ENCODE measurements around the gene CDK14. TPM values are rescaled to one million over a fixed set of nuclear protein-coding genes. Genes with fewer than 3 reads are reported as not detected.

Gene CDK14
- total and polyA plus RNA-seq, 2 donors (not counting 3 experiments of a cell fraction or from before 2014, with no cell fraction given): 5.5 to 34.2 TPM

- H3K9ac ChIP-seq (replicated peaks; ENCODE audit: extremely low read depth, insufficient read depth, low read length): no peak overlapping the region
Observed at GRCh38 chr7:91164506-91164905, 568.4 kb downstream of the CDK14 start.

GRCh38 chr7:91165006-91165845, 569.1 kb downstream of the CDK14 start:
- no peaks in the 10 kb centered on the region for H4K20me1 ChIP-seq (replicated peaks; ENCODE audit: control insufficient read depth, extremely low read depth, insufficient read depth, low read length)
- no peaks in the 10 kb centered on the region for H3K79me2 ChIP-seq (ENCODE audit: control insufficient read depth, insufficient read depth, low read length)
- TF ChIP-seq CTCF (IDR thresholded peaks at IDR 0.05; ENCODE audit: extremely low read depth in 1 of 2, insufficient read depth in 1 of 2, low read depth in 1 of 2, low read length in 2 of 2): no peak
- no peak for TF ChIP-seq MAX (IDR thresholded peaks at IDR 0.05; ENCODE audit: insufficient read depth, insufficient read length)
- no peak for TF ChIP-seq POLR2A (IDR thresholded peaks at IDR 0.05; ENCODE audit: low read depth, low read length)
- no peak for TF ChIP-seq EZH2 (IDR thresholded peaks at IDR 0.05; ENCODE audit: borderline replicate concordance, low read depth, low read length, severe bottlenecking)
- no peak for TF ChIP-seq GATA2 (IDR thresholded peaks at IDR 0.05; ENCODE audit: insufficient read depth, insufficient read length, low read depth, low read length)
- no peaks in the 10 kb centered on the region for H3K9me3 ChIP-seq (replicated peaks; ENCODE audit: control insufficient read depth, insufficient read depth, low read length)
- DNase-seq (ENCODE audit: low read depth, low spot score): no peak
- H3K27me3 ChIP-seq (ENCODE audit: control insufficient read depth in 2 of 2, insufficient read depth in 2 of 2, low read length in 2 of 2): no peaks in the 10 kb centered on the region
- no peak overlapping the region for H2AFZ ChIP-seq (ENCODE audit: low read depth, low read length)
- no peaks in the 10 kb centered on the region for H3K4me1 ChIP-seq (ENCODE audit: control insufficient read depth, extremely low read depth, insufficient read depth, low read length)
- peak; percentile 56 for FAIRE-seq
- no peak overlapping the region for H3K4me2 ChIP-seq (ENCODE audit: insufficient read depth, low read length)
- H3K4me3 ChIP-seq (replicated peaks in 1 of 3; ENCODE audit: insufficient read depth in 1 of 3, low read depth in 1 of 3, low read length in 3 of 3): no peak overlapping the region
- CTCF ChIA-PET: no interaction called here
- no TSS peak for BruUV-seq (replicated peaks)
- H3K27ac ChIP-seq (ENCODE audit: insufficient read depth, low read depth, low read length): no peak overlapping the region
- dilution Hi-C loops (cut with MboI; ENCODE audit: extremely low pct_ligation_motif_present, low sequenced_read_pairs) (no loop called here), intact Hi-C loops (cut with micrococcal nuclease) (no loop called here)
- H3K9me1 ChIP-seq (replicated peaks; ENCODE audit: control insufficient read depth, extremely low read depth, insufficient read depth, low read length): no peaks in the 10 kb centered on the region
- no peak overlapping the region for H3K9ac ChIP-seq (replicated peaks; ENCODE audit: extremely low read depth, insufficient read depth, low read length)
- POLR2A ChIA-PET: no interaction called here
- no peaks in the 10 kb centered on the region for H3K36me3 ChIP-seq (ENCODE audit: control insufficient read depth in 2 of 2, extremely low read depth in 1 of 2, insufficient read depth in 2 of 2, low read length in 2 of 2)

More at GRCh38 chr7:91164506-91164905, 568.4 kb downstream of the CDK14 start:
- Histone ChIP-seq H3K27me3 (ENCODE audit: control insufficient read depth in 2 of 2, insufficient read depth in 2 of 2, low read length in 2 of 2) (no peaks in the 10 kb centered on the region), H3K4me1 (ENCODE audit: control insufficient read depth, extremely low read depth, insufficient read depth, low read length) (no peaks in the 10 kb centered on the region), H2AFZ (ENCODE audit: low read depth, low read length) (no peak overlapping the region), H4K20me1 (replicated peaks; ENCODE audit: control insufficient read depth, extremely low read depth, insufficient read depth, low read length) (no peaks in the 10 kb centered on the region), H3K27ac (ENCODE audit: insufficient read depth, low read depth, low read length) (no peak overlapping the region), H3K9me3 (replicated peaks; ENCODE audit: control insufficient read depth, insufficient read depth, low read length) (no peaks in the 10 kb centered on the region), H3K36me3 (ENCODE audit: control insufficient read depth in 2 of 2, extremely low read depth in 1 of 2, insufficient read depth in 2 of 2, low read length in 2 of 2) (no peaks in the 10 kb centered on the region), H3K4me2 (ENCODE audit: insufficient read depth, low read length) (no peak overlapping the region), H3K79me2 (ENCODE audit: control insufficient read depth, insufficient read depth, low read length) (no peaks in the 10 kb centered on the region), H3K4me3 (replicated peaks in 1 of 3; ENCODE audit: insufficient read depth in 1 of 3, low read depth in 1 of 3, low read length in 3 of 3) (no peak overlapping the region), H3K9me1 (replicated peaks; ENCODE audit: control insufficient read depth, extremely low read depth, insufficient read depth, low read length) (no peaks in the 10 kb centered on the region)
- no TSS peak for BruUV-seq (replicated peaks)
- FAIRE-seq (no peak), DNase-seq (ENCODE audit: low read depth, low spot score) (no peak)
- TF ChIP-seq FOS (IDR thresholded peaks at IDR 0.05; ENCODE audit: borderline replicate concordance, insufficient read depth, low read length): no peak
- no peak for TF ChIP-seq JUN (IDR thresholded peaks at IDR 0.05; ENCODE audit: borderline replicate concordance, insufficient read depth, insufficient read length, low read depth)
- no peak for TF ChIP-seq MYC (IDR thresholded peaks at IDR 0.05; ENCODE audit: low read depth, low read length)
- no peak for TF ChIP-seq POLR2AphosphoS5 (IDR thresholded peaks at IDR 0.05; ENCODE audit: insufficient read depth, low read depth, low read length)
- no peak for TF ChIP-seq POLR2A (IDR thresholded peaks at IDR 0.05; ENCODE audit: low read depth, low read length)
- no peak for TF ChIP-seq GATA2 (IDR thresholded peaks at IDR 0.05; ENCODE audit: insufficient read depth, insufficient read length, low read depth, low read length)
- TF ChIP-seq MAX (IDR thresholded peaks at IDR 0.05; ENCODE audit: insufficient read depth, insufficient read length): no peak
- TF ChIP-seq EZH2 (IDR thresholded peaks at IDR 0.05; ENCODE audit: borderline replicate concordance, low read depth, low read length, severe bottlenecking): no peak
- CTCF ChIA-PET: interaction anchor here (1.2 kb wide), 1 partner anchor 18 kb away, joined by 3 read pairs; no protein-coding TSS in a partner anchor
- dilution Hi-C loops (cut with MboI; ENCODE audit: extremely low pct_ligation_motif_present, low sequenced_read_pairs): no loop called here
- POLR2A ChIA-PET: no interaction called here
- intact Hi-C loops (cut with micrococcal nuclease): no loop called here
